H1 (cell line): ENCODE data around the gene MUC5AC. TPM values are rescaled to one million over a fixed set of nuclear protein-coding genes. Genes with fewer than 3 reads are reported as not detected.

ENCODE experiments used
- ATF2 ChIP-seq: IDR thresholded peaks from 2 replicates; pipeline ENCODE4 v1.6.1; 2012; ENCODE audit warnings: low read length, inconsistent platforms
- BCL11A ChIP-seq, 2 experiments: IDR thresholded peaks; one replicate each; pipeline ENCODE4 v1.6.1; 2011; ENCODE audit warnings: low read depth in 2 of 2, low read length in 2 of 2, mild to moderate bottlenecking in 2 of 2
- BRCA1 ChIP-seq: IDR thresholded peaks from 2 replicates; pipeline ENCODE4 v1.6.1; 2012; ENCODE audit warnings: low read depth, low read length, improper control_type of control experiment
- EGR1 ChIP-seq: IDR thresholded peaks from 2 replicates; pipeline ENCODE4 v1.6.1; 2011; ENCODE audit warnings: low read depth, low read length, borderline replicate concordance
- EP300 ChIP-seq, 2 experiments: IDR thresholded peaks; 1 replicate in 1 of 2; 2 replicates in 1 of 2; pipeline ENCODE4 v1.6.1; 2011 to 2012; ENCODE audit warnings: low read depth in 2 of 2, low read length in 2 of 2, mild to moderate bottlenecking in 2 of 2, borderline replicate concordance in 1 of 2, inconsistent platforms in 1 of 2, moderate library complexity in 1 of 2
- KDM1A ChIP-seq: fragments of 200-600, 300-600 bp; sonication (generic); IDR thresholded peaks from 2 replicates; pipeline ENCODE4 v1.7.1; 2016; ENCODE audit warnings: mild to moderate bottlenecking, low read length, borderline replicate concordance
- POU5F1 ChIP-seq: IDR thresholded peaks from 2 replicates; pipeline ENCODE4 v1.6.1; 2011; ENCODE audit warnings: low read depth, mild to moderate bottlenecking, low read length, moderate library complexity
- polyA plus RNA-seq, 7 experiments: library from polyadenylated mRNA; depleted of rRNA in 3 of 7; stranded (reverse) in 5 of 7; unstranded in 2 of 7; fragments of >200 nt in 5 of 7; fragments of 200-250 nt in 2 of 7; gene quantifications; 1 replicate in 5 of 7; 2 replicates in 1 of 7; 4 replicates in 1 of 7; pipeline versions ENCODE4 v1.2.1 to v1.2.3, GENCODE V29; 2011 to 2013; ENCODE audit warnings: missing spikeins in 2 of 7, mixed read lengths in 2 of 7
- total RNA-seq: library from RNA; stranded (reverse); fragmentation: NEBNext Ultra II Directional; extraction: Animal tissue kit (Norgen Biotek cat#: 25700); gene quantifications from 2 replicates; pipeline ENCODE4 v1.2.1, GENCODE V29; 2021
- TF ChIP-seq, protein P1 (sequence below): IDR thresholded peaks from 2 replicates; pipeline ENCODE4 v1.6.1; 2012; ENCODE audit warnings: inconsistent platforms

MUC5AC gene
- total and polyA plus RNA-seq, 2 of the 8 experiments (the other 6 are each of a cell fraction or from before 2014, with no cell fraction given), result not detected

- no peak for TF ChIP-seq EP300 (IDR thresholded peaks at IDR 0.05; ENCODE audit: borderline replicate concordance in 1 of 2, low read depth in 2 of 2, low read length in 2 of 2)
- TF ChIP-seq POU5F1, result no peak
- TF ChIP-seq BCL11A (IDR thresholded peaks at IDR 0.05; ENCODE audit: low read depth in 2 of 2, low read length in 2 of 2), result no peak
- TF ChIP-seq ATF2, result no peak
- TF ChIP-seq, protein P1, sequence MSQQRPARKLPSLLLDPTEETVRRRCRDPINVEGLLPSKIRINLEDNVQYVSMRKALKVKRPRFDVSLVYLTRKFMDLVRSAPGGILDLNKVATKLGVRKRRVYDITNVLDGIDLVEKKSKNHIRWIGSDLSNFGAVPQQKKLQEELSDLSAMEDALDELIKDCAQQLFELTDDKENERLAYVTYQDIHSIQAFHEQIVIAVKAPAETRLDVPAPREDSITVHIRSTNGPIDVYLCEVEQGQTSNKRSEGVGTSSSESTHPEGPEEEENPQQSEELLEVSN, result no peak
- no peak for TF ChIP-seq KDM1A
- no peak for TF ChIP-seq BRCA1
- TF ChIP-seq EGR1, result no peak
- TF ChIP-seq, all 59 proteins: peak for 0
Observed at GRCh38 chr11:1177020-1177770, 19.4 kb downstream of the MUC5AC start (continued).
